ENCODE measurements around the gene TNFRSF14.

DNA sequence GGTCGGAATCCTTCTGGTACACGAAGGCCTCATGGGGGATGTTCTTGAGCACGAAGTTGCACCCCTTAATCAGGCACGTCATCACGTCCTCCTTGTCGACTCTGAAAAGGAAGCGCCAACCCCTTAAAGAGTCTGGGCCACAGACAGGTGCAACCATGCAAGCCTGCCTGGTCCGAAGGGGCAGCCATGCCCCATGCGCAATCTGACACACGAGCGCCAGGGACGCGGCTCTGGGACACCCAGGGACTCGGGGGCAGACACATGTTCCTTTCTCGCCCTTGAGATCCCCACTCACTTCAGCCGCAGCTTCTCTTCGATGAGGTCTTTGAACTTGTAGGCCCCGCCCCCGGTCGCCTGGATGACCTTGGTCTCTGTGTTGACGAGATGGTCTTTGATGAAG lies 35.4 kb upstream of the TNFRSF14 start:
- TF ChIP-seq, protein P1, sequence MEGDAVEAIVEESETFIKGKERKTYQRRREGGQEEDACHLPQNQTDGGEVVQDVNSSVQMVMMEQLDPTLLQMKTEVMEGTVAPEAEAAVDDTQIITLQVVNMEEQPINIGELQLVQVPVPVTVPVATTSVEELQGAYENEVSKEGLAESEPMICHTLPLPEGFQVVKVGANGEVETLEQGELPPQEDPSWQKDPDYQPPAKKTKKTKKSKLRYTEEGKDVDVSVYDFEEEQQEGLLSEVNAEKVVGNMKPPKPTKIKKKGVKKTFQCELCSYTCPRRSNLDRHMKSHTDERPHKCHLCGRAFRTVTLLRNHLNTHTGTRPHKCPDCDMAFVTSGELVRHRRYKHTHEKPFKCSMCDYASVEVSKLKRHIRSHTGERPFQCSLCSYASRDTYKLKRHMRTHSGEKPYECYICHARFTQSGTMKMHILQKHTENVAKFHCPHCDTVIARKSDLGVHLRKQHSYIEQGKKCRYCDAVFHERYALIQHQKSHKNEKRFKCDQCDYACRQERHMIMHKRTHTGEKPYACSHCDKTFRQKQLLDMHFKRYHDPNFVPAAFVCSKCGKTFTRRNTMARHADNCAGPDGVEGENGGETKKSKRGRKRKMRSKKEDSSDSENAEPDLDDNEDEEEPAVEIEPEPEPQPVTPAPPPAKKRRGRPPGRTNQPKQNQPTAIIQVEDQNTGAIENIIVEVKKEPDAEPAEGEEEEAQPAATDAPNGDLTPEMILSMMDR (IDR thresholded peaks at IDR 0.05; ENCODE audit: insufficient read depth, low read length, poor library complexity, severe bottlenecking): no peak
- no peak for TF ChIP-seq EZH2phosphoT487 (conservative IDR thresholded peaks at IDR 0.05; ENCODE audit: low read length)
